Hepatocyte (in vitro differentiated cells): ENCODE results near the gene RADIL.

Source experiments
- CTCF ChIP-seq: fragments of 200-600 bp; sonication (generic); IDR thresholded peaks from 2 replicates; pipeline ENCODE4 v1.5.1; 2016; ENCODE audit warnings: antibody characterized with exemption, mild to moderate bottlenecking; ENCODE audit not compliant: poor library complexity
- EZH2 ChIP-seq: fragments of 200-600 bp; sonication (generic); IDR thresholded peaks from 2 replicates; pipeline ENCODE4 v1.6.1; 2016; ENCODE audit warnings: antibody characterized with exemption, mild to moderate bottlenecking, borderline replicate concordance

DNA sequence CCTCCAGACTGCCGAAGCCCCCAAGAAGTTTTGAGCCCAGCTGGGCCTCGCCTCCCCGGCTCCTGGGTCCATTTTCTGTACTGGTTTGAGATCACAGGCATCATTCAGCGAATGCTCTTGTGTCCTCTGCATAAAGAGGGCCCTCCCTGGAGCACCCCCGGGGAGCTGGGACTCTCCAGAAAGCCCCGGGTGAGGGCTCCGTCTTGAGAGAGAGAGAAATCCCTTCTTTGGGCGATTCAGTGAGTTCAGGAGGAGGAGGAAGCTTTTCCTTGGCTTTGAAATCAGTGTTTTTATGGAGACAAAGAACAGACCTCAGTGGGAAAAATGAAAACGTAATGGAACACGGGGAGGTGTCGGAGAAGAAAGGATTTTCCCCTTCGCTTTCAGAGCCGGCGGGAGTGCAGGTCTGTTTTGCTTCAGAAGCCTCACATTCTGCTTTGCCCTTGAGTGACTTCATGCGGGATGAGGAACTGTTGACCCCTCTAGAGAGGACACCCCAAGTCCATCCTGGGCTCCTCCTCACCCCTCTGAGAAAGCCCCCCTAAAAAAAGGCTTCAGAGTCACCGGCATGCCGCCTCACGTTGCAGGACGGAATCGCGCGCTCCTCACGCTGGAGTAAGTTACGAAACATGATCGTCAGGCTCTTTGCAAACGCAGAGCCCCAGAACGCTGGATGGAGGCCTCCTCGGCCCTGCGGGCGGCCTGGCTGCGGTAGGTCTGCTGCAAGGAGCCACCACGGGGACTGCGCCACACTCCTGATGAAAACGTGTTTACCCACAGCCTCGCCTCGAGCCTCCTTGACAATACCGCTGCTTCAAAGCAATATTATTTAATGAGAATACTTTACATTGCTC, 116.6 kb downstream of the RADIL start:
- no peak for TF ChIP-seq CTCF
- no peak for TF ChIP-seq EZH2
